GM12878 (cell line): ENCODE results near the gene TNFSF8. TPM values are rescaled to one million over a fixed set of nuclear protein-coding genes. Genes with fewer than 3 reads are reported as not detected.

Experiments used
- ATAC-seq: fragments of 200-7000 bp; cut with Tn5 transposase; 3 replicates; pipeline ENCODE4 v1.9.1; 2020; ENCODE audit warnings: mild to moderate bottlenecking, moderate library complexity
- BruUV-seq: library from RNA; stranded (reverse); fragments of 400-500 nt; replicated peaks from 2 replicates; lab custom pipeline; 2021; lab: Mats Ljungman, UMichigan
- CTCF ChIA-PET: fragments of 300-600 bp; sonication (Branson Sonifier 250); formaldehyde crosslinking; extraction: SDS; loops from one replicate; lab custom pipeline; 2021; ENCODE audit warnings: inconsistent platforms; lab: Yijun Ruan, JAX
- POLR2A ChIA-PET: fragments of 350-600 bp; formaldehyde crosslinking; extraction: SDS; loops from one replicate; lab custom pipeline; 2021; ENCODE audit warnings: inconsistent platforms; lab: Charles Lee
- RAD21 ChIA-PET: fragments of 300-600 bp; sonication (Branson Sonifier 250); formaldehyde crosslinking; loops from one replicate; lab custom pipeline; 2023; ENCODE audit warnings: antibody characterized with exemption; ENCODE audit not compliant: unreplicated experiment; lab: Charles Lee
- SMC1A ChIA-PET: fragments of 300-600 bp; sonication (Branson Sonifier 250); formaldehyde crosslinking; loops from one replicate; lab custom pipeline; 2023; ENCODE audit not compliant: unreplicated experiment, uncharacterized antibody; lab: Charles Lee
- DNase-seq: peaks from one replicate; pipeline ENCODE4 v3.0.0-alpha.2; 2011; ENCODE audit warnings: low read depth, low spot score
- FAIRE-seq: peaks from 3 replicates; lab custom pipeline; 2011; peaks lifted over from hg19 to GRCh38; lab: Jason Lieb, UNC
- H2AFZ ChIP-seq: 2 replicates; pipeline ENCODE4 v1.6.0; 2011; ENCODE audit warnings: low read depth, low read length, control low read depth; ENCODE audit not compliant: control insufficient read depth
- H3K27ac ChIP-seq: 2 replicates; pipeline ENCODE4 v1.5.1; 2011; ENCODE audit warnings: control low read depth; ENCODE audit not compliant: control insufficient read depth, insufficient read depth
- H3K27me3 ChIP-seq, 2 experiments: replicated peaks in 1 of 2; 2 replicates each; pipeline versions ENCODE4 v1.6.0 to v1.6.1; 2011; ENCODE audit warnings: low read length in 1 of 2; ENCODE audit not compliant: control insufficient read depth in 2 of 2, insufficient read depth in 2 of 2
- H3K36me3 ChIP-seq, 2 experiments: 2 replicates each; pipeline ENCODE4 v1.5.1; 2011; ENCODE audit warnings: low read length in 1 of 2; ENCODE audit not compliant: control insufficient read depth in 2 of 2, insufficient read depth in 2 of 2
- H3K4me1 ChIP-seq: 2 replicates; pipeline ENCODE4 v1.6.1; 2011; ENCODE audit warnings: mild to moderate bottlenecking, low read length, moderate library complexity, mixed read lengths; ENCODE audit not compliant: control insufficient read depth, insufficient read depth
- H3K4me2 ChIP-seq: 2 replicates; pipeline ENCODE4 v1.6.0; 2011; ENCODE audit warnings: control low read depth; ENCODE audit not compliant: control insufficient read depth, insufficient read depth
- H3K4me3 ChIP-seq: fragments of 200-600 bp; sonication (generic); 2 replicates; pipeline ENCODE4 v1.5.1; 2016
- H3K79me2 ChIP-seq: 2 replicates; pipeline ENCODE4 v1.6.0; 2011; ENCODE audit warnings: low read length; ENCODE audit not compliant: control insufficient read depth, insufficient read depth
- H3K9ac ChIP-seq: 2 replicates; pipeline ENCODE4 v1.8.0; 2011; ENCODE audit warnings: low read length, control low read depth, mixed read lengths; ENCODE audit not compliant: control insufficient read depth, insufficient read depth
- H3K9me3 ChIP-seq: replicated peaks from 3 replicates; pipeline ENCODE4 v1.5.1; 2011; ENCODE audit warnings: mild to moderate bottlenecking, low read length; ENCODE audit not compliant: control insufficient read depth, insufficient read depth
- H4K20me1 ChIP-seq: 2 replicates; pipeline ENCODE4 v1.6.0; 2011; ENCODE audit not compliant: control insufficient read depth, insufficient read depth
- BCL11A ChIP-seq: IDR thresholded peaks from 2 replicates; pipeline ENCODE4 v1.6.1; 2011; ENCODE audit warnings: low read depth, low read length
- BCLAF1 ChIP-seq: fragments of 450-650 bp; IDR thresholded peaks from 2 replicates; pipeline ENCODE4 v1.6.1; 2017; ENCODE audit warnings: antibody characterized with exemption, mild to moderate bottlenecking, moderate library complexity
- CBFB ChIP-seq: IDR thresholded peaks from 2 replicates; pipeline ENCODE4 v1.6.1; 2016; ENCODE audit warnings: antibody characterized with exemption, low read depth
- CEBPZ ChIP-seq: fragments of 150-350 bp; IDR thresholded peaks from 2 replicates; pipeline ENCODE4 v1.6.1; 2016; ENCODE audit warnings: low read depth, low read length
- CTCF ChIP-seq, 3 experiments: IDR thresholded peaks in 2 of 3; conservative IDR thresholded peaks in 1 of 3; 2 replicates each; pipeline ENCODE4 v1.5.1; 2011; ENCODE audit warnings: low read depth in 3 of 3, low read length in 3 of 3, mild to moderate bottlenecking in 3 of 3, control low read depth in 2 of 3, moderate library complexity in 2 of 3, inconsistent platforms in 1 of 3, mixed read lengths in 1 of 3; ENCODE audit not compliant: control insufficient read depth in 2 of 3, insufficient read depth in 1 of 3; ENCODE audit errors: extremely low read depth in 1 of 3
- MEF2B ChIP-seq: fragments of 450-650 bp; IDR thresholded peaks from 2 replicates; pipeline ENCODE4 v1.6.1; 2018; ENCODE audit warnings: mild to moderate bottlenecking, moderate library complexity; ENCODE audit not compliant: partially characterized antibody, poor library complexity, severe bottlenecking
- NFYB ChIP-seq: IDR thresholded peaks from 2 replicates; pipeline ENCODE4 v1.6.1; 2011; ENCODE audit warnings: low read depth, mild to moderate bottlenecking, low read length, improper control_type of control experiment, moderate library complexity; ENCODE audit not compliant: insufficient read depth
- SP1 ChIP-seq: IDR thresholded peaks from one replicate; pipeline ENCODE4 v1.6.1; 2011; ENCODE audit warnings: low read depth, low read length
- SPI1 ChIP-seq: IDR thresholded peaks from 2 replicates; pipeline ENCODE4 v1.6.1; 2011; ENCODE audit warnings: low read depth, mild to moderate bottlenecking, low read length, moderate library complexity, borderline replicate concordance; ENCODE audit not compliant: insufficient read depth
- TCF7 ChIP-seq: IDR thresholded peaks from 2 replicates; pipeline ENCODE4 v1.6.1; 2014; ENCODE audit warnings: antibody characterized with exemption, borderline replicate concordance
- ZNF622 ChIP-seq: fragments of 450-650 bp; IDR thresholded peaks from 2 replicates; pipeline ENCODE4 v1.6.1; 2017; ENCODE audit warnings: mild to moderate bottlenecking, inconsistent platforms
- ZSCAN29 ChIP-seq: fragments of 450-650 bp; IDR thresholded peaks from 2 replicates; pipeline ENCODE4 v1.6.1; 2017; ENCODE audit warnings: mild to moderate bottlenecking, moderate library complexity
- WGBS: methylation state at CpG from one replicate; pipeline ENCODE4 v1.1.6; 2016; ENCODE audit warnings: low lambda C conversion rate; ENCODE audit not compliant: insufficient replicate concordance, insufficient coverage; ENCODE audit errors: missing lambda C conversion rate; 5-methylcytosine and 5-hydroxymethylcytosine counted together
- in situ Hi-C: fragments of 300-500 bp; cut with MboI; formaldehyde crosslinking; loops from 9 replicates; pipeline ENCODE4 v1.14.3; 2018; ENCODE audit warnings: mixed read lengths
- intact Hi-C: fragments of 100-400 bp; cut with micrococcal nuclease; formaldehyde crosslinking; loops from one replicate; pipeline ENCODE4 v1.14.2; 2022; ENCODE audit not compliant: unreplicated experiment
- polyA plus RNA-seq, 11 experiments: library from polyadenylated mRNA; depleted of rRNA in 4 of 11; unstranded in 6 of 11; stranded (reverse) in 5 of 11; fragments of >200 nt; fragmentation: Nextera tagmentation in 4 of 11; fragmentation: Illumina TruSeq in 1 of 11; extraction: Ambion mirVana in 4 of 11; extraction: Trizol in 1 of 11; gene quantifications; 1 replicate in 1 of 11; 2 replicates in 10 of 11; pipeline versions ENCODE4 v1.2.1 to v1.2.3, GENCODE V29; 2011 to 2016; ENCODE audit warnings: inconsistent platforms in 2 of 11, missing spikeins in 2 of 11, low read depth in 1 of 11
- total RNA-seq, 4 experiments: library from RNA; depleted of rRNA in 3 of 4; stranded (reverse); fragments of >200 nt in 3 of 4; fragmentation: Illumina TruSeq in 1 of 4; extraction: Trizol in 1 of 4; gene quantifications; 2 replicates each; pipeline versions ENCODE4 v1.2.1 to v1.2.3, GENCODE V29; 2013 to 2021

Gene TNFSF8
- total and polyA plus RNA-seq, 10 of the 15 experiments (the other 5 are each of a cell fraction or from before 2014, with no cell fraction given), result 0.10 to 0.29 (median 0.15) TPM; not detected in 7

- TF ChIP-seq BCLAF1, result no peak
- no peak for TF ChIP-seq ZSCAN29
- TF ChIP-seq CTCF (IDR thresholded peaks at IDR 0.05 in 2 of 3, conservative IDR thresholded peaks at IDR 0.05 in 1 of 3; ENCODE audit: control insufficient read depth in 2 of 3, extremely low read depth in 1 of 3, insufficient read depth in 1 of 3, low read depth in 3 of 3, low read length in 3 of 3), result no peak
- TF ChIP-seq NFYB, result no peak
Observed at GRCh38 chr9:114887963-114888362, 42.4 kb downstream of the TNFSF8 start (continued).

- in situ Hi-C loops, result no loop called here
- intact Hi-C loops, result no loop called here
Observed at GRCh38 chr9:114884787-114885452, 45.5 kb downstream of the TNFSF8 start.

More at GRCh38 chr9:114884787-114885452, 45.5 kb downstream of the TNFSF8 start:
- Histone ChIP-seq H3K4me2 (no peak overlapping the region), H3K9me3 (no peaks in the 10 kb centered on the region; the same call in 2 of the 3 replicates), H3K27ac (no peak overlapping the region), H2AFZ (no peak overlapping the region), H3K27me3 (no peaks in the 10 kb centered on the region; a peak in 1 of 4 replicates), H3K36me3 (no peaks in the 10 kb centered on the region), H3K4me3 (no peak overlapping the region)
- ChIA-PET RAD21 (no interaction called here), SMC1A (no interaction called here)
- no peak for DNase-seq
- no peak for ATAC-seq
- no peak for TF ChIP-seq ZNF622
- no peak for TF ChIP-seq CEBPZ
- TF ChIP-seq BCL11A, result no peak
- no peak for TF ChIP-seq SPI1
- TF ChIP-seq SP1, result no peak
- TF ChIP-seq TCF7, result no peak
- no peak for TF ChIP-seq CBFB
- TF ChIP-seq MEF2B, result no peak
- TF ChIP-seq, all 136 proteins: peak for 0
- ChIA-PET CTCF (no interaction called here), POLR2A (no interaction called here)
- no peaks in the 10 kb centered on the region for H3K79me2 ChIP-seq
- H3K9ac ChIP-seq, result no peak overlapping the region
- no peaks in the 10 kb centered on the region for H4K20me1 ChIP-seq
- 64% methylated on average over 8 of the region's 8 CpGs for WGBS
- no peaks in the 10 kb centered on the region for H3K4me1 ChIP-seq
- FAIRE-seq, result no peak
- BruUV-seq, result no TSS peak
